ENCODE measurements around the gene FEM1B. TPM values are rescaled to one million over a fixed set of nuclear protein-coding genes. Genes with fewer than 3 reads are reported as not detected.

FEM1B gene
- total and polyA plus RNA-seq, 5 experiments from 2014 or later: 13.4 to 66.5 (median 15.7) TPM

GRCh38 chr15:68325726-68326125 is 48.2 kb downstream of the FEM1B start:
- ATAC-seq: no peak
- Mint-ChIP-seq H3K9me3 (no peaks in the 10 kb centered on the region), H3K4me3 (peak overlapping the region in 1 of 10 donors; percentile 84), H3K36me3 (no peaks in the 10 kb centered on the region), H3K4me1 (peaks cover 23 to 31% (median 27%) of the 10 kb centered on the region in 4 donors), H3K27me3 (peaks cover 0 to 3% (median 0%) of the 10 kb centered on the region in 5 donors), H3K27ac (peak overlapping the region in 5 of 10 donors; percentile 7 to 90 (median 85))
- DNase-seq: no peak
- POLR2A ChIA-PET: no interaction called here

GRCh38 chr15:68326711-68327354 is 49.3 kb downstream of the FEM1B start:
- peak overlapping the region in 7 of 10 donors; percentile 22 to 90 (median 77) for H3K27ac Mint-ChIP-seq
- no peaks in the 10 kb centered on the region for H3K9me3 Mint-ChIP-seq
- peak overlapping the region in 8 of 10 donors; percentile 32 to 84 (median 42) for H3K4me3 Mint-ChIP-seq
- no peaks in the 10 kb centered on the region for H3K36me3 Mint-ChIP-seq
- H3K27me3 Mint-ChIP-seq: peaks cover 0 to 3% (median 0%) of the 10 kb centered on the region in 5 donors
- POLR2A ChIA-PET: no interaction called here
- DNase-seq (no peak), ATAC-seq (peak in 1 of 2 donors; percentile 22)
- peaks cover 23 to 31% (median 27%) of the 10 kb centered on the region in 4 donors for H3K4me1 Mint-ChIP-seq

- ATAC-seq (peak; percentile 71 to 90), DNase-seq (peak in 3 of 10 donors; percentile 3 to 27 (median 25))
- H3K27ac Mint-ChIP-seq: peak overlapping the region in 6 of 10 donors; percentile 25 to 93 (median 70)
- POLR2A ChIA-PET: interaction anchor here (1.0 kb wide), 1 partner anchor 22 kb away, joined by 4 read pairs; no protein-coding TSS in a partner anchor
- H3K36me3 Mint-ChIP-seq: no peaks in the 10 kb centered on the region
- peaks cover 0 to 6% (median 2%) of the 10 kb centered on the region in 5 donors for H3K27me3 Mint-ChIP-seq
- H3K4me1 Mint-ChIP-seq: peaks cover 20 to 31% (median 27%) of the 10 kb centered on the region in 4 donors
- peak overlapping the region in 6 of 10 donors; percentile 22 to 84 (median 50) for H3K4me3 Mint-ChIP-seq
- no peaks in the 10 kb centered on the region for H3K9me3 Mint-ChIP-seq
Measured at GRCh38 chr15:68328443-68328842, 50.9 kb downstream of the FEM1B start.

- DNase-seq (no peak), ATAC-seq (no peak)
- Mint-ChIP-seq H3K4me3 (peak overlapping the region in 1 of 10 donors; percentile 84), H3K27me3 (peaks cover 0 to 10% (median 6%) of the 10 kb centered on the region in 5 donors), H3K36me3 (no peaks in the 10 kb centered on the region), H3K4me1 (peaks cover 20 to 31% (median 27%) of the 10 kb centered on the region in 4 donors), H3K27ac (peak overlapping the region in 2 of 10 donors; percentile 48 to 93), H3K9me3 (no peaks in the 10 kb centered on the region)
- POLR2A ChIA-PET: interaction anchor here (1.0 kb wide), 1 partner anchor 23 kb away, joined by 4 read pairs; no protein-coding TSS in a partner anchor
Measured at GRCh38 chr15:68328964-68329363, 51.4 kb downstream of the FEM1B start.

GRCh38 chr15:68330416-68330815 is 52.9 kb downstream of the FEM1B start:
- Mint-ChIP-seq H3K9me3 (no peaks in the 10 kb centered on the region), H3K27ac (no peak overlapping the region), H3K27me3 (peaks cover 3 to 14% (median 8%) of the 10 kb centered on the region in 5 donors), H3K4me1 (peaks cover 20 to 31% (median 27%) of the 10 kb centered on the region in 4 donors), H3K36me3 (no peaks in the 10 kb centered on the region), H3K4me3 (no peak overlapping the region)
- ATAC-seq (no peak), DNase-seq (no peak)
- POLR2A ChIA-PET: no interaction called here

- Mint-ChIP-seq H3K4me3 (no peak overlapping the region), H3K27ac (no peak overlapping the region), H3K27me3 (peaks cover 3 to 14% (median 7%) of the 10 kb centered on the region in 5 donors), H3K4me1 (peaks cover 20 to 31% (median 27%) of the 10 kb centered on the region in 4 donors), H3K9me3 (no peaks in the 10 kb centered on the region), H3K36me3 (no peaks in the 10 kb centered on the region)
- DNase-seq: no peak
- no peak for ATAC-seq
- POLR2A ChIA-PET: no interaction called here
Measured at GRCh38 chr15:68330901-68331300, 53.4 kb downstream of the FEM1B start.

GRCh38 chr15:68332266-68332665 is 54.7 kb downstream of the FEM1B start:
- Mint-ChIP-seq H3K4me1 (peaks cover 10 to 18% (median 16%) of the 10 kb centered on the region in 4 donors), H3K4me3 (no peak overlapping the region), H3K9me3 (no peaks in the 10 kb centered on the region), H3K27me3 (peaks cover 3 to 14% (median 6%) of the 10 kb centered on the region in 5 donors), H3K27ac (no peak overlapping the region), H3K36me3 (no peaks in the 10 kb centered on the region)
- DNase-seq (no peak), ATAC-seq (no peak)
- POLR2A ChIA-PET: no interaction called here

- POLR2A ChIA-PET: no interaction called here
- Mint-ChIP-seq H3K36me3 (no peaks in the 10 kb centered on the region), H3K4me1 (peaks cover 0 to 1% (median under 1%) of the 10 kb centered on the region in 4 donors), H3K27me3 (peaks cover 3 to 14% (median 6%) of the 10 kb centered on the region in 5 donors), H3K4me3 (no peak overlapping the region), H3K9me3 (no peaks in the 10 kb centered on the region), H3K27ac (no peak overlapping the region)
- ATAC-seq (no peak), DNase-seq (no peak)
Measured at GRCh38 chr15:68333775-68334470, 56.4 kb downstream of the FEM1B start.

- peaks cover 3 to 14% (median 6%) of the 10 kb centered on the region in 5 donors for H3K27me3 Mint-ChIP-seq
- H3K27ac Mint-ChIP-seq: no peak overlapping the region
- H3K4me3 Mint-ChIP-seq: no peak overlapping the region
- DNase-seq (no peak), ATAC-seq (no peak)
- H3K36me3 Mint-ChIP-seq: no peaks in the 10 kb centered on the region
- H3K4me1 Mint-ChIP-seq: no peaks in the 10 kb centered on the region
- H3K9me3 Mint-ChIP-seq: no peaks in the 10 kb centered on the region
- POLR2A ChIA-PET: no interaction called here
Measured at GRCh38 chr15:68334661-68335124, 57.1 kb downstream of the FEM1B start.

GRCh38 chr15:68335251-68335650 is 57.7 kb downstream of the FEM1B start:
- Mint-ChIP-seq H3K4me1 (no peaks in the 10 kb centered on the region), H3K27ac (no peak overlapping the region), H3K9me3 (no peaks in the 10 kb centered on the region), H3K27me3 (peaks cover 3 to 14% (median 6%) of the 10 kb centered on the region in 5 donors), H3K36me3 (no peaks in the 10 kb centered on the region), H3K4me3 (no peak overlapping the region)
- ATAC-seq: no peak
- POLR2A ChIA-PET: no interaction called here
- DNase-seq: no peak

GRCh38 chr15:68335655-68336054 is 58.1 kb downstream of the FEM1B start:
- no peaks in the 10 kb centered on the region for H3K36me3 Mint-ChIP-seq
- ATAC-seq (no peak), DNase-seq (no peak)
- POLR2A ChIA-PET: no interaction called here
- H3K4me1 Mint-ChIP-seq: no peaks in the 10 kb centered on the region
- H3K27me3 Mint-ChIP-seq: peaks cover 3 to 14% (median 6%) of the 10 kb centered on the region in 5 donors
- H3K27ac Mint-ChIP-seq: no peak overlapping the region
- no peaks in the 10 kb centered on the region for H3K9me3 Mint-ChIP-seq
- no peak overlapping the region for H3K4me3 Mint-ChIP-seq

GRCh38 chr15:68336516-68336915 is 59.0 kb downstream of the FEM1B start:
- Mint-ChIP-seq H3K27ac (no peak overlapping the region), H3K9me3 (no peaks in the 10 kb centered on the region), H3K4me1 (no peaks in the 10 kb centered on the region), H3K4me3 (no peak overlapping the region), H3K27me3 (peaks cover 3 to 14% (median 6%) of the 10 kb centered on the region in 5 donors), H3K36me3 (no peaks in the 10 kb centered on the region)
- POLR2A ChIA-PET: no interaction called here
- no peak for ATAC-seq
- no peak for DNase-seq

GRCh38 chr15:68337826-68338225 is 60.3 kb downstream of the FEM1B start:
- Mint-ChIP-seq H3K4me3 (no peak overlapping the region), H3K27me3 (peaks cover 1 to 14% (median 6%) of the 10 kb centered on the region in 5 donors), H3K36me3 (no peaks in the 10 kb centered on the region), H3K9me3 (no peaks in the 10 kb centered on the region), H3K4me1 (no peaks in the 10 kb centered on the region), H3K27ac (no peak overlapping the region)
- ATAC-seq: no peak
- DNase-seq: no peak
- POLR2A ChIA-PET: no interaction called here
